GM18868 (cell line): ENCODE measurements around the gene REG1A.

ENCODE experiments used
- ATAC-seq: cut with Tn5 transposase; IDR thresholded peaks from one replicate; pipeline ENCODE4 v1.9.1; 2021; ENCODE audit warnings: mild to moderate bottlenecking, moderate library complexity; ENCODE audit not compliant: unreplicated experiment

The REG1A gene

GRCh38 chr2:79120194-79120713 lies at the start of gene REG1A:
REG1A (plus strand) TSS chr2:79120488; CDS start chr2:79120862, 374 bp downstream.
- no peak for ATAC-seq

- no peak for ATAC-seq
These were observed 49.2 kb upstream of the REG1A start for GRCh38 chr2:79071078-79071477.

- no peak for ATAC-seq
These were observed 37.3 kb upstream of the REG1A start for GRCh38 chr2:79082987-79083386.

GRCh38 chr2:79083597-79084251 lies 36.6 kb upstream of the REG1A start:
- no peak for ATAC-seq

GRCh38 chr2:79084495-79085135 lies 35.7 kb upstream of the REG1A start:
- no peak for ATAC-seq

GRCh38 chr2:79085382-79085781 lies 34.9 kb upstream of the REG1A start:
- no peak for ATAC-seq

GRCh38 chr2:79086255-79086654 lies 34.0 kb upstream of the REG1A start:
- ATAC-seq: no peak

GRCh38 chr2:79087785-79088364 lies 32.4 kb upstream of the REG1A start, which contains the start of gene REG1B:
REG1B (minus strand) TSS chr2:79087993; CDS start chr2:79087612, 381 bp downstream.
- ATAC-seq: no peak

- no peak for ATAC-seq
These were observed 29.6 kb upstream of the REG1A start for GRCh38 chr2:79090693-79091092.

- no peak for ATAC-seq
These were observed 22.4 kb upstream of the REG1A start for GRCh38 chr2:79097843-79098242.

GRCh38 chr2:79099140-79099686 lies 21.1 kb upstream of the REG1A start:
- ATAC-seq: no peak

- ATAC-seq: no peak
These were observed 20.0 kb upstream of the REG1A start for GRCh38 chr2:79100285-79100684.

- ATAC-seq: no peak
These were observed 19.3 kb upstream of the REG1A start for GRCh38 chr2:79101024-79101423.

GRCh38 chr2:79103214-79103613 lies 17.1 kb upstream of the REG1A start:
- no peak for ATAC-seq

GRCh38 chr2:79105259-79105658 lies 15.0 kb upstream of the REG1A start:
- ATAC-seq: no peak

- no peak for ATAC-seq
These were observed 8.0 kb upstream of the REG1A start for GRCh38 chr2:79112269-79112668.

- ATAC-seq: no peak
These were observed 5.3 kb upstream of the REG1A start for GRCh38 chr2:79114797-79115494.

GRCh38 chr2:79116997-79117928 lies 3.0 kb upstream of the REG1A start:
- no peak for ATAC-seq

GRCh38 chr2:79122676-79123075 lies 2.4 kb downstream of the REG1A start:
- ATAC-seq: no peak
